Chondrocyte (in vitro differentiated cells): ENCODE data around the gene SGO2. TPM values are rescaled to one million over a fixed set of nuclear protein-coding genes. Genes with fewer than 3 reads are reported as not detected.
A peak's percentile ranks its signal among the peaks of the same experiment; 100 is the strongest.
"Not testable (repeated sequence)": the region's sequence is repeated elsewhere in the genome, so short reads cannot be mapped to it uniquely, and the experiment has no call there.

Source experiments
- DNase-seq: peaks from one replicate; pipeline ENCODE4 v3.0.0; 2021; ENCODE audit warnings: mixed read lengths, low spot score
- H3K27ac Mint-ChIP-seq: one replicate; pipeline ENCODE4 v1.8.0; 2021; ENCODE audit warnings: mild to moderate bottlenecking, moderate library complexity, mixed read lengths; ENCODE audit not compliant: unreplicated experiment
- H3K27me3 Mint-ChIP-seq: 2 replicates; pipeline ENCODE4 v1.8.0; 2021; ENCODE audit warnings: low read depth, mixed read lengths
- H3K36me3 Mint-ChIP-seq: 2 replicates; pipeline ENCODE4 v1.8.0; 2021; ENCODE audit warnings: low read depth, mixed read lengths
- H3K4me1 Mint-ChIP-seq: 2 replicates; pipeline ENCODE4 v1.8.0; 2021; ENCODE audit warnings: low read depth, mild to moderate bottlenecking, mixed read lengths
- H3K4me3 Mint-ChIP-seq: one replicate; pipeline ENCODE4 v1.8.0; 2021; ENCODE audit warnings: mild to moderate bottlenecking, moderate library complexity, mixed read lengths; ENCODE audit not compliant: unreplicated experiment
- H3K9me3 Mint-ChIP-seq: 2 replicates; pipeline ENCODE4 v1.8.0; 2021; ENCODE audit warnings: low read depth, mixed read lengths
- CTCF ChIP-seq: fragments of 200-600 bp; sonication (generic); IDR thresholded peaks from 2 replicates; pipeline ENCODE4 v1.5.0; 2021; ENCODE audit warnings: antibody characterized with exemption, mild to moderate bottlenecking, moderate library complexity
- total RNA-seq: library from RNA; stranded (reverse); gene quantifications from 3 replicates; pipeline ENCODE4 v1.2.1, GENCODE V29; 2021

SGO2 gene
- total RNA-seq, 1 donor from 2014 or later: 5.7 TPM

- H3K36me3 Mint-ChIP-seq: no peaks in the 10 kb centered on the region
- peaks cover 31% of the 10 kb centered on the region for H3K4me1 Mint-ChIP-seq
- no peak overlapping the region for H3K27ac Mint-ChIP-seq
- H3K9me3 Mint-ChIP-seq: peaks cover 13% of the 10 kb centered on the region
- no peak for DNase-seq
- no peak for TF ChIP-seq CTCF
- no peaks in the 10 kb centered on the region for H3K27me3 Mint-ChIP-seq
- no peak overlapping the region for H3K4me3 Mint-ChIP-seq
These were observed 78.7 kb downstream of the SGO2 start for GRCh38 chr2:200604571-200605255.

GRCh38 chr2:200608341-200609027 lies 82.5 kb downstream of the SGO2 start:
- H3K36me3 Mint-ChIP-seq: no peaks in the 10 kb centered on the region
- H3K9me3 Mint-ChIP-seq: peaks cover 13% of the 10 kb centered on the region
- H3K27me3 Mint-ChIP-seq: no peaks in the 10 kb centered on the region
- no peak for TF ChIP-seq CTCF
- H3K27ac Mint-ChIP-seq: peak overlapping the region; percentile 86
- H3K4me1 Mint-ChIP-seq: peaks cover 36% of the 10 kb centered on the region
- H3K4me3 Mint-ChIP-seq: no peak overlapping the region
- DNase-seq: no peak

- DNase-seq: no peak
- no peaks in the 10 kb centered on the region for H3K36me3 Mint-ChIP-seq
- H3K9me3 Mint-ChIP-seq: peaks cover 13% of the 10 kb centered on the region
- H3K27ac Mint-ChIP-seq: peak overlapping the region; percentile 86
- no peak overlapping the region for H3K4me3 Mint-ChIP-seq
- H3K4me1 Mint-ChIP-seq: peaks cover 37% of the 10 kb centered on the region
- TF ChIP-seq CTCF: no peak
- H3K27me3 Mint-ChIP-seq: no peaks in the 10 kb centered on the region
These were observed 83.1 kb downstream of the SGO2 start for GRCh38 chr2:200609028-200609614.

GRCh38 chr2:200610217-200610616 lies 84.2 kb downstream of the SGO2 start:
- not testable (repeated sequence) for H3K4me3 Mint-ChIP-seq, H3K27ac Mint-ChIP-seq
- H3K4me1 Mint-ChIP-seq: peaks cover 36% of the 10 kb centered on the region

GRCh38 chr2:200613692-200614091 lies 87.7 kb downstream of the SGO2 start:
- no peak overlapping the region for H3K4me3 Mint-ChIP-seq
- H3K36me3 Mint-ChIP-seq: no peaks in the 10 kb centered on the region
- peaks cover 36% of the 10 kb centered on the region for H3K4me1 Mint-ChIP-seq
- H3K27ac Mint-ChIP-seq: no peak overlapping the region
- no peak for DNase-seq
- H3K9me3 Mint-ChIP-seq: peaks cover 2% of the 10 kb centered on the region
- no peak for TF ChIP-seq CTCF
- H3K27me3 Mint-ChIP-seq: no peaks in the 10 kb centered on the region

More at GRCh38 chr2:200610217-200610616, 84.2 kb downstream of the SGO2 start:
- peaks cover 13% of the 10 kb centered on the region for H3K9me3 Mint-ChIP-seq
- H3K36me3 Mint-ChIP-seq, H3K27me3 Mint-ChIP-seq, DNase-seq: not testable (repeated sequence)
